HUES6 (cell line): ENCODE results near the gene TMEM243.
"Not testable (repeated sequence)": the region's sequence is repeated elsewhere in the genome, so short reads cannot be mapped to it uniquely, and the experiment has no call there.

ENCODE experiments used
- H3K27ac ChIP-seq: 2 replicates; pipeline ENCODE4 v1.7.0; 2013; ENCODE audit warnings: low read depth, mild to moderate bottlenecking, low read length, inconsistent platforms
- H3K27me3 ChIP-seq: 2 replicates; pipeline ENCODE4 v1.6.1; 2013; ENCODE audit warnings: low read length; ENCODE audit not compliant: control insufficient read depth, insufficient read depth
- H3K36me3 ChIP-seq: 2 replicates; pipeline ENCODE4 v1.6.1; 2013; ENCODE audit warnings: low read length; ENCODE audit not compliant: control insufficient read depth, insufficient read depth
- H3K4me1 ChIP-seq: 2 replicates; pipeline ENCODE4 v1.6.1; 2013; ENCODE audit warnings: low read length; ENCODE audit not compliant: control insufficient read depth, insufficient read depth
- H3K4me3 ChIP-seq: 2 replicates; pipeline ENCODE4 v1.5.1; 2013; ENCODE audit warnings: low read depth, low read length
- H3K9ac ChIP-seq: one replicate; pipeline ENCODE4 v1.6.1; 2013; ENCODE audit warnings: mild to moderate bottlenecking, low read length
- H3K9me3 ChIP-seq: 2 replicates; pipeline ENCODE4 v1.6.1; 2013; ENCODE audit warnings: low read depth, low read length; ENCODE audit not compliant: control insufficient read depth, insufficient read depth

Gene TMEM243

DNA sequence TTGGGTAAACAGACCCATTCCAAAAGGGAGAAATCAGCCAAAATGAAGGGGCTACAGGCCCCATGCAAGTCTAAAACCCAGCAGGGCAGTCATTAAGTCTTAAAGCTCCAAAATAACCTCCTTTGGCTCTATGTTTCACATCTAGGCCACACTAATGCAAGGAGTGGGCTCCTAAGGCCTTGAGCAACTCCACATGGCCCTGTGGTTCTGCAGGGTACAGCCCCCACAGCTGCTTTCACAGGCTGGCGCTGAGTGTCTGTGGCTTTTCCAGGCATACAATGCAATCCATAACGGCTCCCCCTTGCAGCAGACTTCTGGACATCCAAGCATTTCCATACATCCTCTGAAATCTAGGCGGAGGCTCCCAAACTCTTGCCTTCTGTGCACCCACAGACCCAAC, 9.0 kb downstream of the TMEM243 start:
- H3K36me3 ChIP-seq, result peaks cover 44% of the 10 kb centered on the region
- no peaks in the 10 kb centered on the region for H3K27me3 ChIP-seq
- H3K27ac ChIP-seq, result no peak overlapping the region
- peaks cover 25% of the 10 kb centered on the region for H3K9me3 ChIP-seq
- H3K4me3 ChIP-seq, result no peak overlapping the region
- H3K4me1 ChIP-seq, result peaks cover 6% of the 10 kb centered on the region; the same call in 1 of the 2 replicates
- no peak overlapping the region for H3K9ac ChIP-seq

DNA sequence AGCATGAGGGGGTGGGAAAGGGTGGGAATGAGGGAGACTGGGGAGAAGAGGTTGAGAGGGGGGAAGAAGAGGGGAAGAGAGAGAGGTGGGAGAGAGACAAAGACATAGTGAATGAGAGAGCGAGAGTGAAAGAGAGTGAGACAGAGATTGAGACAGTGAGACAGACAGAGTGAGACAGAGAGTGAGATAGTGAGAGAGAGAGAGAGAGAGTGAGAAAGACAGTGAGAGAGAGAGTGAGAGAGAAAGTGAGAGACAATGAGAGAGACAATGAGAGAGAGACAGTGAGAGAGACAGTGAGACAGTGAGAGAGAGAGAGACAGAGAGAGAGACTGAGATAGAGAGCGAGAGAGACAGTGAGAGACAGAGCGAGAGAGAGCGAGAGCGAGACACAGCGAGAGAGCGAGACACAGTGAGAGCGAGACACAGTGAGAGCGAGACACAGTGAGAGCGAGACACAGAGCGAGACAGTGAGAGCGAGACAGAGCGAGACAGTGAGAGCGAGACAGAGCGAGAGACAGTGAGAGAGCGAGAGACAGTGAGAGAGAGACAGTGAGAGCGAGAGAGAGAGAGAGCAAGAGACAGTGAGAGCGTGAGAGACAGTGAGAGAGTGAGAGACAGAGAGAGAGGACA, 10.1 kb downstream of the TMEM243 start:
- H3K4me1 ChIP-seq, result peaks cover 6% of the 10 kb centered on the region; the same call in 1 of the 2 replicates
- H3K36me3 ChIP-seq, result peaks cover 45% of the 10 kb centered on the region
- H3K4me3 ChIP-seq, result no peak overlapping the region
- H3K27ac ChIP-seq, result no peak overlapping the region
- no peak overlapping the region for H3K9ac ChIP-seq
- H3K9me3 ChIP-seq, result peaks cover 33% of the 10 kb centered on the region
- no peaks in the 10 kb centered on the region for H3K27me3 ChIP-seq

DNA sequence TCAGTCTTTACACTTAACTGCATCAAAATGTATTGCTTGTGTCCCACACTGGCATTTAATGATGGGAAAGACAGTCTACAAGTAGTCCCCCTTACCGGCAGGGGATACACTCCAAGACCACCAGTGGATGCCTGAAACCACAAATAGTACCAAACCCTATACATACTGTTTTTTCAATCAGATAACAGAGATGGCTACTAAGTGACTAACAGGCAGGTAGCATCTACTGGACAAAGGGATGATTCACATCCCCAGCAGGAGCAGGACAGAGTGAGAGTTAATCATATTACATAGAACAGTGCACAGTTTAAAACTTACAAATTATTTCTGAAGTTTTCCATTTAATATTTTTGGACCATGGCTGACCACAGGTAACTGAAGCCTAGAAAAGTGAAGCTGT, 13.2 kb downstream of the TMEM243 start:
- H3K9me3 ChIP-seq, result peaks cover 50% of the 10 kb centered on the region
- H3K27ac ChIP-seq, result no peak overlapping the region
- peaks cover 52% of the 10 kb centered on the region for H3K36me3 ChIP-seq
- no peaks in the 10 kb centered on the region for H3K27me3 ChIP-seq
- H3K4me1 ChIP-seq, result no peaks in the 10 kb centered on the region
- no peak overlapping the region for H3K9ac ChIP-seq
- H3K4me3 ChIP-seq, result no peak overlapping the region

DNA sequence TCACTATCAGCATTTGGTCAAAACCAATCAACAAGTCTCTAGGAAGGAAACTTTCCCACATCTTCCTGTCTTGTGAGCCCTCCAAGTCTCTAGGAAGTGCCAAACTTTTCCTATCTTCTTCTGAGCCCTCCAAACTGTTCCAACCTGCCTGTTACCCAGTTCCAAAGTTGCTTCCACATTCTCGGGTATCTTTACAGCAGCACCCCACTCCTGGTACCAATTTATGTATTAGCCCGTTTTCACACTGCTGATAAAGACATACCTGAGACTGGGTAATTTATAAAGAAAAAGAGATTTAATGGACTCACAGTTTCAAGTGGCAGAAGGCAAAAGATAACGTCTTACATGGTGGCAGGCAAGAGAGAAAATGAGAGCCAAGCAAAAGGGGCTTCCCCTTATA, 13.8 kb downstream of the TMEM243 start:
- not testable (repeated sequence) for H3K27ac ChIP-seq, H3K9ac ChIP-seq, H3K4me1 ChIP-seq, H3K4me3 ChIP-seq, H3K27me3 ChIP-seq
- H3K9me3 ChIP-seq, result peaks cover 50% of the 10 kb centered on the region
- peaks cover 52% of the 10 kb centered on the region for H3K36me3 ChIP-seq

DNA sequence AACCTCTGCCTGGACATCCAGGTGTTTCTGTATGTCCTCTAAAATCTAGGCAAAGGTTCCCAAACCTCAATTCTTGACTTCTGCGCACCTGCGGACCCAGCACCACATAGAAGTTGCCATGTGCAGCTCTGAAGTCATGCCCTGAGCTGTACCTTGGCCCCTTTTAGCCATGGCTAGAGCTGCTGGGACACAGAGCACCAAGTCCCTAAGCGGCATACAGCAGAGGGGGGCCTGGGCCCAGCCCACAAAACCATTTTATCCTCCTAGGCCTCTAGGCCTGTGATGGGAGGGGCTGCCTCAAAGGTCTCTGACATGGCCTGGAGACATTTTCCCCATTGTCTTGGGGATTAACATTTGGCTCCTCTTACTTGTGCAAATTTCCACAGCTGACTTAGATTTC, 14.6 kb downstream of the TMEM243 start:
- Histone ChIP-seq H3K27me3 (no peaks in the 10 kb centered on the region), H3K36me3 (peaks cover 58% of the 10 kb centered on the region)

DNA sequence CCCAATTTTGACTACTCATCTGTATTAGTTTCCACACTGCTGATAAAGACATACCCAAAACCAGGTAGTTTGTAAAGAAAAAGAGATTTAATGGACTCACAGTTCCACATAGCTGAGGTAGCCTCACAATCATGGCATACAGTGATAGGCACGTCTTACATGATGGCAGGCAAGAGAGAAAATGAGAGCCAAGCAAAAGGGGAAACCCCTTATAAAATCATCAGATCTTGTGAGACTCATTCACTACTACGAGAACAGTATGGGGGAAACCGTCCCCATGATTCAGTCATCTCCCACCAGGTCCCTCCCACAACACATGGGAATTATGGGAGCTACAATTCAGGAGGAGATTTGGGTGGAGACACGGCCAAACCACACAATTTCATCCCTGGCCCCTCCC, 15.6 kb downstream of the TMEM243 start:
- Histone ChIP-seq H3K36me3 (peaks cover 60% of the 10 kb centered on the region), H3K9me3 (peaks cover 46% of the 10 kb centered on the region)
- not testable (repeated sequence) for H3K4me3 ChIP-seq, H3K4me1 ChIP-seq, H3K27ac ChIP-seq, H3K9ac ChIP-seq, H3K27me3 ChIP-seq

More for the DNA sequence above, 14.6 kb downstream of the TMEM243 start:
- no peak overlapping the region for H3K9ac ChIP-seq
- no peak overlapping the region for H3K27ac ChIP-seq
- no peak overlapping the region for H3K4me3 ChIP-seq
- peaks cover 50% of the 10 kb centered on the region for H3K9me3 ChIP-seq
- no peaks in the 10 kb centered on the region for H3K4me1 ChIP-seq

DNA sequence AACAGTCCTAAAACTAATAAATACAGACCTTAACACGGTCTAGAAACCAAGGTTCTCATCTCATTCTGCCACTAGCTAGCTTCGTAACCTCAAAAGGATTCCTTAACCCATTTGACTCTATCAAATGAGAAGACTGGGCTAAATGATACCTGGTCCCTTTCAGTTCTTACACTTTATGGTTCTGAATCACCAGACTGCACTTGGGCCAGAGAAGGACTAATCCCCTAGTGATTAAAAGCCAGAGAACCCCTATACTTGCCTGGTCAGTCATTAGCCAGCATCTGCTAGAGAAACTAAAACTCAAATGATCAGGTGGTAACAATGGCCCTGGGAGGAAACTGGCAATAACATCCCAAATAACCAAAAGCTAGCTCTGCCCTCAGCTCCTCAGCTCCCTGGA, 16.8 kb downstream of the TMEM243 start:
- Histone ChIP-seq H3K9me3 (peaks cover 44% of the 10 kb centered on the region), H3K4me3 (no peak overlapping the region), H3K27ac (no peak overlapping the region), H3K27me3 (no peaks in the 10 kb centered on the region), H3K4me1 (no peaks in the 10 kb centered on the region), H3K9ac (no peak overlapping the region), H3K36me3 (peaks cover 64% of the 10 kb centered on the region)

DNA sequence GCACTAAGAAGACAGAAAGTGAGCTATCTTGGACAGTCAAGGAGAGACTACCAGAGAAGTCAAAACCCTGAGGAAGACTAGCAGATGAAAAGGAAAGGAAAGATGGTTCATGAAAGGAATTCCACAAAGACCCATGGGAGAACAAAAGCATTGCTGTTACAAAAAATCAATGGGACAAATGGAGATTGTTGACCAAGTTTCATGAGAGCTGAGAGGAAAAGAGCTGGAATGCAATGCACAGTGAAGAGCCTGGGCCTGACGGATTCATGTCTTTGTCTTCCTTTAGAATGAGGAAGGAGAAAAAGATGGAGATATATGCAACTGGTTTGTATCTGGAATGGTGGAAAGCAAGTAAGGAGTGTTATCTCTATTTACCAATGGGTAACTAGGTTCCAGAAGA, 17.3 kb downstream of the TMEM243 start:
- Histone ChIP-seq H3K27ac (no peak overlapping the region), H3K4me3 (no peak overlapping the region), H3K9me3 (peaks cover 41% of the 10 kb centered on the region), H3K27me3 (no peaks in the 10 kb centered on the region), H3K36me3 (peaks cover 66% of the 10 kb centered on the region), H3K9ac (no peak overlapping the region), H3K4me1 (no peaks in the 10 kb centered on the region)

DNA sequence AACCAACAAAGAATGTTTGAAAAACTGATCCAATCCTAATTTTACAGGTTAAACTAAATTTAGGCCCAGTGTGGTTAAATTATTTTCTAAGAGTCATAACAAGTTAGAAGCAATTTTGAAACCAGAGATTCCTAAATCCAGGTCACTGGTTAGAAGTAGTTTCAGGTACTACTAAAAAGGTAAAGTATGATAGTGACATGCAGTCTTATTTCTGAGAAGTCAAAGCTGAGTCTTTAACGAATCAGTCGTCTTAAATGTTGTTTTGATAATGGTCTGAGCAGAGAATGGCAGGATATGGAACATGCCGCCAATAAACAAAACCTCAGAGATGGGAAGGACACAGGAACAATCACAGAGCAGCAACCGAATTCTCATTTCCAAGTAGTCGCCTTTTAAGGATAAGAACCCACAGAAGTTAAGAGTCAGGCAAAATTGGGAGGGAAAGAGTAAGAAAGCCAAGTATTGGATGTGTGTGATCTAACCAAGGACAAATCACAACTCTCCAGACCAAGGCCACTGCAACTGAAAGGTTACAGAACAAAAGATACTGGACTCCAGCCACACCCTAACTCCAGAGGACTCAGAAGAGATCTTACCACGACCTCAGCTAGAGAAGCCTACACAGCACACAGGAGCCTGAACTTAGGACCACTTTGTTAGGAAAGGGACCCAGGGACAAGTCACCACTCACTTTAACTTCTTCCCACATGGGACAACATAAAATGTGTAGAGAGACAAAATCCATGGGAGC, 19.7 kb downstream of the TMEM243 start:
- Histone ChIP-seq H3K4me3 (no peak overlapping the region), H3K27me3 (no peaks in the 10 kb centered on the region), H3K9ac (no peak overlapping the region), H3K36me3 (peaks cover 78% of the 10 kb centered on the region), H3K9me3 (peaks cover 21% of the 10 kb centered on the region), H3K4me1 (no peaks in the 10 kb centered on the region), H3K27ac (no peak overlapping the region)

DNA sequence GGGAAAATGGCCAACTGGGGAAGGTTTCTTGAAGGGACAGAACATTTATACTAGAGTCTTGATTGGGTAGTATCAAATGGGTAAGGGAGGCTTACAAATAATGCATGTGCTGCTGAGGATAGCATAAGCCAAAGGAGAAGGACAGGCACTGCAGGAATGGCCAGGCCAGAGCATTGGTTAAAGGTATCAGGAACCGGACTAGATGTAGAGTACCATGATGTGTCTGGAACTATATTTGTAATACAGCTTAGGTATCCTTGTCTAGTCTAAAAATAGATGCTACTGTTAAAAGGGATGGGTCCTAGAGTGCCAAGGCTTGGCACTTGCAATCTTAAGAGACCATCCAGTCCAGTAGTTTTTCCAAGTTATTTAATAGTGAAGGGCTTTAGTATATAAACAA, 20.3 kb downstream of the TMEM243 start:
- no peak overlapping the region for H3K9ac ChIP-seq
- no peaks in the 10 kb centered on the region for H3K27me3 ChIP-seq
- H3K4me1 ChIP-seq, result no peaks in the 10 kb centered on the region
- peaks cover 15% of the 10 kb centered on the region for H3K9me3 ChIP-seq
- no peak overlapping the region for H3K27ac ChIP-seq
- H3K36me3 ChIP-seq, result peaks cover 85% of the 10 kb centered on the region
- H3K4me3 ChIP-seq, result no peak overlapping the region

DNA sequence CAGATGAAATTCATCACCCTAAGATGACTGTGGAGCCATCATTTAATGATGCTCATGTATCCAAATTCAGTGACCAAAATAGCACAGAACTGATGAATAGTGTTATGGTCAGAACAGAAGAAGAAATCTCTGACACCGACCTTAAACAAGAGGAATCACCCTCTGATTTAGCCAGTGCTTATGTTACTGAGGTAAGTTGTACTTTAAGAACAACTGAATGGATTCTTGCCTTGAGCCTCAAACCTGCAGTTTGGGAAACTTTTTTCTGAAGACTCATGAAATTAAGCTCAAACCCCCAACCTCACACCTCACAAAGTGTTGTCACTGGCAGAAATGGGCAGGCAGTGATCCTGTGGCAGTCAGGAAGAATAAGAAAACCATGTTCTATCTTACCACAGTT, 25.6 kb downstream of the TMEM243 start:
- H3K4me3 ChIP-seq, result no peak overlapping the region
- H3K36me3 ChIP-seq, result peaks cover 100% of the 10 kb centered on the region
- no peak overlapping the region for H3K27ac ChIP-seq
- H3K27me3 ChIP-seq, result no peaks in the 10 kb centered on the region
- H3K9ac ChIP-seq, result no peak overlapping the region
- no peaks in the 10 kb centered on the region for H3K4me1 ChIP-seq
- no peaks in the 10 kb centered on the region for H3K9me3 ChIP-seq
